Measurements from ENCODE around the gene PDZRN3. TPM values are rescaled to one million over a fixed set of nuclear protein-coding genes. Genes with fewer than 3 reads are reported as not detected.

PDZRN3 gene
- total and polyA plus RNA-seq, 2 donors, result 3.9 to 4.3 TPM

DNA sequence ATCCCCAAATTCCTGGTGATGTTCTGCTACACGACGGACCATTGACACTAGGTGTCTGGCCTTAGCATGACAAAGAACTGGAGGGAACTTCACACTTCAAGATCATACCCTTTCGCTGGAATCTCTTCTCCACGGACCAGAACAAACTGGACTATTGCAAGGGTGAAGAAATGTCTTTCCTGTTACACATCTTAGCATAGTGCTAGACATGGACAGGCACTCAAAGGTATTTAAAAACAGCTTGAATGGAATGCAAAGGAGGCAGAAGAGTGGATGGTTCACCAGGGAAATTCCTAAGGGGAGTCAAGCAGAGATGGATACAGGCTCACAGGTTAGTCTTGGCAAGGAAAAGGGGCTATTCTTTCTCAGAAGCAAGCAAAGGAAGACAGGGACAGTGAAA is 33.5 kb upstream of the PDZRN3 start:
- Histone ChIP-seq H3K36me3 (ENCODE audit: control insufficient read depth in 2 of 2, insufficient read depth in 2 of 2, low read length in 1 of 2) (no peaks in the 10 kb centered on the region), H3K4me1 (ENCODE audit: control insufficient read depth in 2 of 2, insufficient read depth in 2 of 2, low read length in 2 of 2) (no peaks in the 10 kb centered on the region), H3K4me3 (ENCODE audit: low read length in 2 of 2) (no peak overlapping the region), H3K9me3 (ENCODE audit: control insufficient read depth in 2 of 2, insufficient read depth in 1 of 2, low read length in 1 of 2) (no peaks in the 10 kb centered on the region), H3K27ac (ENCODE audit: low read depth in 1 of 2, low read length in 1 of 2) (no peak overlapping the region), H3K27me3 (ENCODE audit: control insufficient read depth in 2 of 2, insufficient read depth in 1 of 2, low read length in 1 of 2) (no peaks in the 10 kb centered on the region)
- DNase-seq (ENCODE audit: low read depth in 6 of 9, low spot score in 9 of 9), result no peak
- 79% methylated on average over 4 of the region's 4 CpGs for WGBS

DNA sequence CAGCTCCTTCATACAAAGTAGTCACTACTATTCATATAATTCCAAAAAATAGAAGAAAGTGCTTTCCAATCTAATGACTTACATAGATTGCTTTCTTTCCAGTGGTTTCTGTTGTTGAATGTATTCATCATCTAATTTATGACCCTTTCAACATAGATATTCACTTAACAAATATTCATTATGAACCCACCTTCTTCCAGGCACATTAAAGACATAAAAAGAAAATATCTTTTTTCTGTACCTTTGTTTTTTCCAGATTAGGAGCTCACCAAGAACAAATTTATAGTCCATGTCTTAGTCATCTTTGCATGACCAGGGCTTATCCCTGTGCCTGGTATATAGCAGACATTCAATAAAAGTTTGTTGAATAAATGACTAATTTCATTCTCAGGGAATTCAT is 32.4 kb upstream of the PDZRN3 start:
- no peak overlapping the region for H3K27ac ChIP-seq (ENCODE audit: low read depth in 1 of 2, low read length in 1 of 2)
- no peaks in the 10 kb centered on the region for H3K9me3 ChIP-seq (ENCODE audit: control insufficient read depth in 2 of 2, insufficient read depth in 1 of 2, low read length in 1 of 2)
- H3K27me3 ChIP-seq (ENCODE audit: control insufficient read depth in 2 of 2, insufficient read depth in 1 of 2, low read length in 1 of 2), result no peaks in the 10 kb centered on the region
- no peaks in the 10 kb centered on the region for H3K4me1 ChIP-seq (ENCODE audit: control insufficient read depth in 2 of 2, insufficient read depth in 2 of 2, low read length in 2 of 2)
- H3K4me3 ChIP-seq (ENCODE audit: low read length in 2 of 2), result no peak overlapping the region
- no peak for DNase-seq (ENCODE audit: low read depth in 6 of 9, low spot score in 9 of 9)
- H3K36me3 ChIP-seq (ENCODE audit: control insufficient read depth in 2 of 2, insufficient read depth in 2 of 2, low read length in 1 of 2), result no peaks in the 10 kb centered on the region

DNA sequence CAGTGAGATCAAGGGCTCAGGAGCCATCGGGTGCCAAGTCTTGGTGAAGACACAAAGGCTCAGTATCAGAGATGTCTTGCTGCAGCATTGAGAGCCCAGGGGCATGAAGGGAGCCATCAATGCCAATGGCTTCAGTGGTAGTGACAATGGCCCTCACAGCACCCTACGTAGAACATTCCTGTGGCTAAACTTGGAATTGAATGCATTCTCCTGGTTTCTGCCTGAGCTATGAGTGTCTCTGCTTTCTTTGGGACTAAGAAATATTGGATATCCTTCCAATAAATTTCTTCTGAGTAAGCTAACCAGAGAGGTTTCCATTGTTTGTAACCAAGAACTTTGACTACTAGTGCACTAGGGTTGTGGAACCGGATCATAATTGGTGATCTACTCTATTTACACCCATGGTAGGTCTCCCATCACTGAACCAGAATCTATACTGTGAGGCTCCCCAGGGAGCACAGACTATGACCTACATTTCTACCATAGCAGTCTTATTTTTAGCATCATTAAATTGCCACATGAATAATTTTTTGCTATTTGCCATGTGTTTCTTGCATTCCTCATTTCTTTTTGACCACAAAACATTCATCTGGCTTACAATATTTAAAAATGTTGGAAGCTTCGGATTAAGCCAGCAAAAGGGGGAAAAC is 31.6 kb upstream of the PDZRN3 start:
- 94% methylated on average over 4 of the region's 4 CpGs for WGBS
- no peaks in the 10 kb centered on the region for H3K27me3 ChIP-seq (ENCODE audit: control insufficient read depth in 2 of 2, insufficient read depth in 1 of 2, low read length in 1 of 2)
- H3K36me3 ChIP-seq (ENCODE audit: control insufficient read depth in 2 of 2, insufficient read depth in 2 of 2, low read length in 1 of 2), result no peaks in the 10 kb centered on the region
- H3K4me1 ChIP-seq (ENCODE audit: control insufficient read depth in 2 of 2, insufficient read depth in 2 of 2, low read length in 2 of 2), result no peaks in the 10 kb centered on the region
- no peak overlapping the region for H3K4me3 ChIP-seq (ENCODE audit: low read length in 2 of 2)
- H3K9me3 ChIP-seq (ENCODE audit: control insufficient read depth in 2 of 2, insufficient read depth in 1 of 2, low read length in 1 of 2), result no peaks in the 10 kb centered on the region
- no peak overlapping the region for H3K27ac ChIP-seq (ENCODE audit: low read depth in 1 of 2, low read length in 1 of 2)
- DNase-seq (ENCODE audit: low read depth in 6 of 9, low spot score in 9 of 9), result no peak

DNA sequence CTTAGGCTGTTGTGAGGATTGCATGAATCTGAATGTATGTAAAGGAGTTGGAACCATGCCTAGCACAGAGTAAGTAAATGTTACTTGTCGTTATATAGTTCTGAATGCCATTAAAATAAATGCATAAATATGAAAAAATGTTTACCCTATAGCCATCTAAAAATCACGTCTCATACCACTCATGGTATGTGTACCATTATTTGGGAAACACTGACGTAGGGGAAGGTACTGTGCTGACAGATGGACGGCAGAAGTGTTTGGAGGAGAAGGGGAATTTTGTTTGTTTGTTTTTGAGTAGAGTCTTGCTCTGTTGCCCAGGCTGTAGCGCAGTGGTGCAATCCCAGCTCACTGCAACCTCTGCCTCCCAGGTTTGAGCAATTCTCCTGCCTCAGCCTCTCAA is 30.5 kb upstream of the PDZRN3 start:
- Histone ChIP-seq H3K4me1 (ENCODE audit: control insufficient read depth in 2 of 2, insufficient read depth in 2 of 2, low read length in 2 of 2) (no peaks in the 10 kb centered on the region), H3K9me3 (ENCODE audit: control insufficient read depth in 2 of 2, insufficient read depth in 1 of 2, low read length in 1 of 2) (no peaks in the 10 kb centered on the region), H3K36me3 (ENCODE audit: control insufficient read depth in 2 of 2, insufficient read depth in 2 of 2, low read length in 1 of 2) (no peaks in the 10 kb centered on the region), H3K4me3 (ENCODE audit: low read length in 2 of 2) (no peak overlapping the region), H3K27ac (ENCODE audit: low read depth in 1 of 2, low read length in 1 of 2) (no peak overlapping the region), H3K27me3 (ENCODE audit: control insufficient read depth in 2 of 2, insufficient read depth in 1 of 2, low read length in 1 of 2) (no peaks in the 10 kb centered on the region)
- 94% methylated on average over 5 of the region's 5 CpGs for WGBS
- DNase-seq (ENCODE audit: low read depth in 6 of 9, low spot score in 9 of 9), result no peak

DNA sequence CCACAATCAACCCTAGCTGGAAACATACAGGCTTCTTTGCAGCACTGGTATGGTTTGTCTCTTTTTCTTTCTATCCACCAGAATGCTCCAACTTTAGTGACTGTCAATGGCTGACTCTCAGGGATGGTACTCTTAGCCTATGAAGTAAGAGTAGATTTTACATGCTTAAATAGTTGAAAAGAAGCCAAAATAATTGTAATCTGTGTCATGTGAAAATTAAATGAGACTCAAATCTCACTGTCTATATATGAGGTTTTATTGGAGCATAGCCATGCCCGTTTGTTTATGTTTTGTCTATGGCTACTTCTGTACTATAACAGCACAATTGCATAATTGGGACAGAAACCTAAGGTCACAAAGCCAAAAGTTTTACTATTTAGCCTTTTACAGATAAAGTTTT is 29.1 kb upstream of the PDZRN3 start:
- no peak overlapping the region for H3K4me3 ChIP-seq (ENCODE audit: low read length in 2 of 2)
- H3K27me3 ChIP-seq (ENCODE audit: control insufficient read depth in 2 of 2, insufficient read depth in 1 of 2, low read length in 1 of 2), result no peaks in the 10 kb centered on the region
- no peaks in the 10 kb centered on the region for H3K36me3 ChIP-seq (ENCODE audit: control insufficient read depth in 2 of 2, insufficient read depth in 2 of 2, low read length in 1 of 2)
- H3K27ac ChIP-seq (ENCODE audit: low read depth in 1 of 2, low read length in 1 of 2), result no peak overlapping the region
- no peaks in the 10 kb centered on the region for H3K4me1 ChIP-seq (ENCODE audit: control insufficient read depth in 2 of 2, insufficient read depth in 2 of 2, low read length in 2 of 2)
- DNase-seq (ENCODE audit: low read depth in 6 of 9, low spot score in 9 of 9), result no peak
- 90% methylated on average over 1 of the region's 1 CpG for WGBS
- no peaks in the 10 kb centered on the region for H3K9me3 ChIP-seq (ENCODE audit: control insufficient read depth in 2 of 2, insufficient read depth in 1 of 2, low read length in 1 of 2)

DNA sequence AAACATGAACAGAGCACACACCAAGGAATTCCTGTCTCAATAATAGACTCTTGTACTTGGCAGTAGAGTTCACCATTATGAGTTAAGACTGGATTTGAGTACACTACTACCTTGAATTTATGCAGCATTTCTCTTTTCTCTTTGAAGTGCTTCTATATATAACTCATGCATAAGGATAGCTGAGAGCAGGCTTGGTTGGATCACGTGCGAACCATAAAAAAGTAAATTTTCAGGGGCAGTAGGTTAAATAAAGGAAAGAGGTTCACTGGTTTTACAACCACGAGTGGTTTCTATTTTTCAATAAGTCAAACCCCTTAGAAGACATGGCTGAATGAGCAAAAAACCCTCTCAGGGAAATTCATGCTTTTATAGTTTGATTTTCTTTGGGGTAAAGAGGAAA is 28.6 kb upstream of the PDZRN3 start:
- no peaks in the 10 kb centered on the region for H3K27me3 ChIP-seq (ENCODE audit: control insufficient read depth in 2 of 2, insufficient read depth in 1 of 2, low read length in 1 of 2)
- H3K9me3 ChIP-seq (ENCODE audit: control insufficient read depth in 2 of 2, insufficient read depth in 1 of 2, low read length in 1 of 2), result no peaks in the 10 kb centered on the region
- H3K27ac ChIP-seq (ENCODE audit: low read depth in 1 of 2, low read length in 1 of 2), result no peak overlapping the region
- no peaks in the 10 kb centered on the region for H3K36me3 ChIP-seq (ENCODE audit: control insufficient read depth in 2 of 2, insufficient read depth in 2 of 2, low read length in 1 of 2)
- no peak for DNase-seq (ENCODE audit: low read depth in 6 of 9, low spot score in 9 of 9)
- H3K4me1 ChIP-seq (ENCODE audit: control insufficient read depth in 2 of 2, insufficient read depth in 2 of 2, low read length in 2 of 2), result no peaks in the 10 kb centered on the region
- 89% methylated on average over 3 of the region's 3 CpGs for WGBS
- no peak overlapping the region for H3K4me3 ChIP-seq (ENCODE audit: low read length in 2 of 2)

DNA sequence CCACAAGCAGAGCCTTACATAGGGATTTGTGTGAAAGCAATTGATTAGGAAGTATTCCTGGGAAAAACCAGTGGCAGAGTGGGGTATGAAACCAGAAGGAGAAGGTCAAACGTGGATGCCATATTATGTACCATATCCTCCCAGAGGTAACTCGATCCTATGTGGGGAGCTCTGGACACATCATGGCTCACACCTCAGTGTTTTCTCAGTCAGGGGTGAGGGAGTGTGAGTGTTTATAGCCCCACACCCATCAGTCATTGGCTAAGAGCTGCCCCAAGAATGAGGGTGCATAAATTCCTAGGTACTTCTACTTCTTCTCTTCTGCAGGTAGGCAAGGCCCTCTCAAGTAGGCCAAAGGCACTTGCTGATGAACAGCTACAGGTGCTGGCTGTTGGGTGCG is 28.2 kb upstream of the PDZRN3 start:
- WGBS, result 90% methylated on average over 3 of the region's 3 CpGs
- H3K36me3 ChIP-seq (ENCODE audit: control insufficient read depth in 2 of 2, insufficient read depth in 2 of 2, low read length in 1 of 2), result no peaks in the 10 kb centered on the region
- H3K27me3 ChIP-seq (ENCODE audit: control insufficient read depth in 2 of 2, insufficient read depth in 1 of 2, low read length in 1 of 2), result no peaks in the 10 kb centered on the region
- no peak overlapping the region for H3K27ac ChIP-seq (ENCODE audit: low read depth in 1 of 2, low read length in 1 of 2)
- H3K4me1 ChIP-seq (ENCODE audit: control insufficient read depth in 2 of 2, insufficient read depth in 2 of 2, low read length in 2 of 2), result no peaks in the 10 kb centered on the region
- no peaks in the 10 kb centered on the region for H3K9me3 ChIP-seq (ENCODE audit: control insufficient read depth in 2 of 2, insufficient read depth in 1 of 2, low read length in 1 of 2)
- no peak overlapping the region for H3K4me3 ChIP-seq (ENCODE audit: low read length in 2 of 2)
- DNase-seq (ENCODE audit: low read depth in 6 of 9, low spot score in 9 of 9), result no peak

DNA sequence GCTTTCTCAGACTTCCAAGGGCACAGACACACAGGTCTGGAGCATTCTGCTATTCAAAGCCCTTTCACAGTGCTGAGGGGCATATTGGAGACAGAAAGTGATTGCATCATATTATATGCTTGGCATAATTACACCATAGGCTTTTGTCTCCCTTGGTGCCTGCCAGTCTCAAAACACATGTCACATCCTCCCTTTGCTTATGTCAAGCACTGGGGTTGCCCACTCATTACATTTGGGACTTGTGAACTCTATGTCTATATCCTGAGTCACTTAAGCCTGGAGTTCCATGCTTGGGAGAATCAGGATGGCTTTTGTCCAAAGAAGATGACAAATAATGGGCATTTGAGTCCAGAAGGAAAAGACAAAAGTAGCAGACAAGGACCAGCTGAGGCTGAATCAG is 12.3 kb upstream of the PDZRN3 start:
- Histone ChIP-seq H3K27ac (ENCODE audit: low read depth in 1 of 2, low read length in 1 of 2) (no peak overlapping the region), H3K4me1 (ENCODE audit: control insufficient read depth in 2 of 2, insufficient read depth in 2 of 2, low read length in 2 of 2) (no peaks in the 10 kb centered on the region), H3K36me3 (ENCODE audit: control insufficient read depth in 2 of 2, insufficient read depth in 2 of 2, low read length in 1 of 2) (no peaks in the 10 kb centered on the region), H3K4me3 (ENCODE audit: low read length in 2 of 2) (no peak overlapping the region), H3K27me3 (ENCODE audit: control insufficient read depth in 2 of 2, insufficient read depth in 1 of 2, low read length in 1 of 2) (no peaks in the 10 kb centered on the region), H3K9me3 (ENCODE audit: control insufficient read depth in 2 of 2, insufficient read depth in 1 of 2, low read length in 1 of 2) (no peaks in the 10 kb centered on the region)
- no peak for DNase-seq (ENCODE audit: low read depth in 6 of 9, low spot score in 9 of 9)

DNA sequence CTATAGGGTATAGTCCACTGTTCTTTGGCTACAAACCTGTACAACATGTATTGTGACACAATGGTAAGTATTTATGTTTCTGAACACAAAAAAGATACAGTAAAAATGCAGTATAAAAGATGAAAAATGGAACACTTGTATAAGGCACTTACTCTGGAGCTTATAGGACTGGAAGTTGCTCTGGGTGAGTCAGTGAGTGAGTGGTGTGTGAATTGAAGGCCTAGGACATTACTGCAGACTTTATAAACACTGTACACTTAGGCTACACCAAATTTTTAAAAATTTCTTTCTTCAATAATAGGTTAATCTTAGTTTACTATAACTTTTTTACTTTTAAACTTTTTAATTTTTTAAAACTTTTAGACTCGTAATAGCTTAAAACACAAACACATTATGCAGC is 10.5 kb upstream of the PDZRN3 start:
- no peaks in the 10 kb centered on the region for H3K4me1 ChIP-seq (ENCODE audit: control insufficient read depth in 2 of 2, insufficient read depth in 2 of 2, low read length in 2 of 2)
- no peak overlapping the region for H3K4me3 ChIP-seq (ENCODE audit: low read length in 2 of 2)
- H3K9me3 ChIP-seq (ENCODE audit: control insufficient read depth in 2 of 2, insufficient read depth in 1 of 2, low read length in 1 of 2), result no peaks in the 10 kb centered on the region
- H3K36me3 ChIP-seq (ENCODE audit: control insufficient read depth in 2 of 2, insufficient read depth in 2 of 2, low read length in 1 of 2), result no peaks in the 10 kb centered on the region
- no peaks in the 10 kb centered on the region for H3K27me3 ChIP-seq (ENCODE audit: control insufficient read depth in 2 of 2, insufficient read depth in 1 of 2, low read length in 1 of 2)
- DNase-seq (ENCODE audit: low read depth in 6 of 9, low spot score in 9 of 9), result no peak
- no peak overlapping the region for H3K27ac ChIP-seq (ENCODE audit: low read depth in 1 of 2, low read length in 1 of 2)
- WGBS, result 0% methylated on average over 1 of the region's 1 CpG

DNA sequence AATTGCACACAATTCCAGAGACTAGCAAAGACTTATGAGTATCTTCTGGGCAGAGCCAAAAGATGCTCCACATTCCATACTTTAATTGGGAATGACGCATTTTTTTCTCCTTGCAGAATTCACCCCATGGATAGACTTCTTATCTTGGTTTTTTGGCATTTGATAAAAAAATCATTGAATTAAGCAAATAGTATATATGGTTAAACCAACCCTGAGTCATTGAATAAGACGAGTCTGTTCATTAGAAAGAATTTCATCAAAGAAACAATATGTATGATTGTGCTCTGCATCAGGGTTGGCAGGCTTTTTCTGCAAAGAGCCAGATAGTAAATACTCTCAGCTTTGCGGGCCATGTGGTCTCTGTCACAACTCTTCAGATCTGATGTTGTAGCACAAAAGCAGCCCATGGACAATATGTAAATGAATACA is 9.2 kb upstream of the PDZRN3 start:
- Histone ChIP-seq H3K9me3 (ENCODE audit: control insufficient read depth in 2 of 2, insufficient read depth in 1 of 2, low read length in 1 of 2) (no peaks in the 10 kb centered on the region), H3K4me3 (ENCODE audit: low read length in 2 of 2) (no peak overlapping the region), H3K27me3 (ENCODE audit: control insufficient read depth in 2 of 2, insufficient read depth in 1 of 2, low read length in 1 of 2) (no peaks in the 10 kb centered on the region), H3K36me3 (ENCODE audit: control insufficient read depth in 2 of 2, insufficient read depth in 2 of 2, low read length in 1 of 2) (no peaks in the 10 kb centered on the region), H3K4me1 (ENCODE audit: control insufficient read depth in 2 of 2, insufficient read depth in 2 of 2, low read length in 2 of 2) (no peaks in the 10 kb centered on the region), H3K27ac (ENCODE audit: low read depth in 1 of 2, low read length in 1 of 2) (no peak overlapping the region)
- no peak for DNase-seq (ENCODE audit: low read depth in 6 of 9, low spot score in 9 of 9)
- WGBS, result 94% methylated on average over 3 of the region's 3 CpGs
